ENCODE results near the gene VAPA. TPM values are rescaled to one million over a fixed set of nuclear protein-coding genes. Genes with fewer than 3 reads are reported as not detected.

VAPA gene
- total and polyA plus RNA-seq, 9 of the 15 experiments (the other 6 are each of a cell fraction or from before 2014, with no cell fraction given): 219 to 902 (median 526) TPM

DNA sequence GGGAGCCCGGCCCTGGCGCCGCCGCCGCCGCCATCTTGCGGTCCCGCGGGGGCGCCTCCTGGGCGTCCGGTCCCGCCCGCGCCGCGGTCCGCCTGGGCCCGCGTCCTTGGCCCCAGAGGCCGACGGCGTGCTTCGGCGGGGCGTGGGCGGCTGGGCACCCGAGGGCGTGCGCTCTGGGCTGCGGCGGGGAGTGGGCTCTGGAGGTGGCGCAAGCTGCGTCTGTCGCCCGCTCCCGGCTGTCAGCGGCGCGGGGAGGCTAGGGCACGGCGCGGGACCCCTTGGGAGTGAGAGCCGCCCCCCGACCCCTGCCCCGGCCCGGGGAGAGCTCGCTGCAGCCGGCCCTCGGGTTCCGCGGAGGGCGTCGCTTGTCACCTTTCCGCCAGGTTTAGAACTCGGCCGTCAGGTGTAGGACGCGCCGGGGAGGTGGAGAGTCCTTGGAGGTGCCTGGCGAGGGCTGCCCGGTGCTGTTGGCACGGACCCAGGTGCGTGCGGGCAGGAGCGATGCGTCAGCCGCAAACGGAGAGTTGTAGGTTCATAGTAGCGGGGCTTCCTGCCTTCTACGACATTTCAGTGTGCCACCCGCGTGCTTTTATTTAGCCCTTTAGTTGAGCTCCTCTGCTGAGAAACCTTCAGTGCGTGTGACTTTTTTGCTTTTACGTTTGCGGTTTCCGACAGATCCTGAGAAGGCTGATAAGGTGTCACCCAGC is 921 bp downstream of the VAPA start (continued):
- TF ChIP-seq, protein P1, sequence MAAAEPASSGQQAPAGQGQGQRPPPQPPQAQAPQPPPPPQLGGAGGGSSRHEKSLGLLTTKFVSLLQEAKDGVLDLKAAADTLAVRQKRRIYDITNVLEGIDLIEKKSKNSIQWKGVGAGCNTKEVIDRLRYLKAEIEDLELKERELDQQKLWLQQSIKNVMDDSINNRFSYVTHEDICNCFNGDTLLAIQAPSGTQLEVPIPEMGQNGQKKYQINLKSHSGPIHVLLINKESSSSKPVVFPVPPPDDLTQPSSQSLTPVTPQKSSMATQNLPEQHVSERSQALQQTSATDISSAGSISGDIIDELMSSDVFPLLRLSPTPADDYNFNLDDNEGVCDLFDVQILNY (CRISPR knock-in tag; IDR thresholded peaks at IDR 0.05): no peak
- 0 out of 2 replicates have a peak, but pooled peaks have one; percentile 28 for TF ChIP-seq ZFP1 (CRISPR knock-in tag; IDR thresholded peaks at IDR 0.05)
- TF ChIP-seq, protein P2, sequence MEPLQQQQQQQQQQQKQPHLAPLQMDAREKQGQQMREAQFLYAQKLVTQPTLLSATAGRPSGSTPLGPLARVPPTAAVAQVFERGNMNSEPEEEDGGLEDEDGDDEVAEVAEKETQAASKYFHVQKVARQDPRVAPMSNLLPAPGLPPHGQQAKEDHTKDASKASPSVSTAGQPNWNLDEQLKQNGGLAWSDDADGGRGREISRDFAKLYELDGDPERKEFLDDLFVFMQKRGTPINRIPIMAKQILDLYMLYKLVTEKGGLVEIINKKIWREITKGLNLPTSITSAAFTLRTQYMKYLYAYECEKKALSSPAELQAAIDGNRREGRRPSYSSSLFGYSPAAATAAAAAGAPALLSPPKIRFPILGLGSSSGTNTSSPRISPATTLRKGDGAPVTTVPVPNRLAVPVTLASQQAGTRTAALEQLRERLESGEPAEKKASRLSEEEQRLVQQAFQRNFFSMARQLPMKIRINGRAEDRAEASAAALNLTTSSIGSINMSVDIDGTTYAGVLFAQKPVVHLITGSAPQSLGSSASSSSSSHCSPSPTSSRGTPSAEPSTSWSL (CRISPR knock-in tag; IDR thresholded peaks at IDR 0.05; ENCODE audit: borderline replicate concordance): 0 out of 2 replicates have a peak, but pooled peaks have one; percentile 44
- TF ChIP-seq FOXA1 (IDR thresholded peaks at IDR 0.05; ENCODE audit: borderline replicate concordance): no peak
- no peak for TF ChIP-seq MCM5 (IDR thresholded peaks at IDR 0.05; ENCODE audit: low read depth)
- TF ChIP-seq, protein P3, sequence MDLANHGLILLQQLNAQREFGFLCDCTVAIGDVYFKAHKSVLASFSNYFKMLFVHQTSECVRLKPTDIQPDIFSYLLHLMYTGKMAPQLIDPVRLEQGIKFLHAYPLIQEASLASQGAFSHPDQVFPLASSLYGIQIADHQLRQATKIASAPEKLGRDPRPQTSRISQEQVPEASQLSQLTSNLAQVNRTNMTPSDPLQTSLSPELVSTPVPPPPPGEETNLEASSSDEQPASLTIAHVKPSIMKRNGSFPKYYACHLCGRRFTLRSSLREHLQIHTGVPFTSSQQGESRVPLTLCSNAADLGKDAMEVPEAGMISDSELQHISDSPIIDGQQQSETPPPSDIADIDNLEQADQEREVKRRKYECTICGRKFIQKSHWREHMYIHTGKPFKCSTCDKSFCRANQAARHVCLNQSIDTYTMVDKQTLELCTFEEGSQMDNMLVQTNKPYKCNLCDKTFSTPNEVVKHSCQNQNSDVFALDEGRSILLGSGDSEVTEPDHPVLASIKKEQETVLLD (IDR thresholded peaks at IDR 0.05): peak; percentile 64; the same call in 1 of the 2 replicates
- TF ChIP-seq, protein P4, sequence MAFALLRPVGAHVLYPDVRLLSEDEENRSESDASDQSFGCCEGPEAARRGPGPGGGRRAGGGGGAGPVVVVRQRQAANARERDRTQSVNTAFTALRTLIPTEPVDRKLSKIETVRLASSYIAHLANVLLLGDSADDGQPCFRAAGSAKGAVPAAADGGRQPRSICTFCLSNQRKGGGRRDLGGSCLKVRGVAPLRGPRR (CRISPR knock-in tag; IDR thresholded peaks at IDR 0.05): 0 out of 2 replicates have a peak, but pooled peaks have one; percentile 49
- TF ChIP-seq, protein P5, sequence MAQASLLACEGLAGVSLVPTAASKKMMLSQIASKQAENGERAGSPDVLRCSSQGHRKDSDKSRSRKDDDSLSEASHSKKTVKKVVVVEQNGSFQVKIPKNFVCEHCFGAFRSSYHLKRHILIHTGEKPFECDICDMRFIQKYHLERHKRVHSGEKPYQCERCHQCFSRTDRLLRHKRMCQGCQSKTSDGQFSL (CRISPR knock-in tag; IDR thresholded peaks at IDR 0.05): peak; percentile 4; the same call in 1 of the 2 replicates
- TF ChIP-seq, protein P5 (tag; IDR thresholded peaks at IDR 0.05): no peak
- no peak for TF ChIP-seq ETV6 (IDR thresholded peaks at IDR 0.05; ENCODE audit: borderline replicate concordance in 1 of 2, low read depth in 2 of 2, low read length in 1 of 2)
- TF ChIP-seq ETV6 (CRISPR knock-in tag; IDR thresholded peaks at IDR 0.05; ENCODE audit: borderline replicate concordance): no peak
- 0 out of 2 replicates have a peak, but pooled peaks have one; percentile 87 for TF ChIP-seq NR4A1 (CRISPR knock-in tag; IDR thresholded peaks at IDR 0.05)
- no peak for TF ChIP-seq NR4A1 (tag; IDR thresholded peaks at IDR 0.05)
- no peak for TF ChIP-seq PURB (CRISPR knock-in tag; IDR thresholded peaks at IDR 0.05; ENCODE audit: low read depth)
- TF ChIP-seq FOXK2 (conservative IDR thresholded peaks at IDR 0.05 in 1 of 2, IDR thresholded peaks at IDR 0.05 in 1 of 2; ENCODE audit: low read depth in 2 of 2): peak in 1 of 2 experiments; percentile 59; a peak in 1 of 4 replicates
- peak; percentile 39; the same call in 1 of the 2 replicates for TF ChIP-seq GABPB1 (CRISPR knock-in tag; IDR thresholded peaks at IDR 0.05)
- TF ChIP-seq CBX1 (IDR thresholded peaks at IDR 0.05; ENCODE audit: low read depth): peak; percentile 90
- TF ChIP-seq ZNF232 (CRISPR knock-in tag; IDR thresholded peaks at IDR 0.05): no peak
- TF ChIP-seq, protein P6, sequence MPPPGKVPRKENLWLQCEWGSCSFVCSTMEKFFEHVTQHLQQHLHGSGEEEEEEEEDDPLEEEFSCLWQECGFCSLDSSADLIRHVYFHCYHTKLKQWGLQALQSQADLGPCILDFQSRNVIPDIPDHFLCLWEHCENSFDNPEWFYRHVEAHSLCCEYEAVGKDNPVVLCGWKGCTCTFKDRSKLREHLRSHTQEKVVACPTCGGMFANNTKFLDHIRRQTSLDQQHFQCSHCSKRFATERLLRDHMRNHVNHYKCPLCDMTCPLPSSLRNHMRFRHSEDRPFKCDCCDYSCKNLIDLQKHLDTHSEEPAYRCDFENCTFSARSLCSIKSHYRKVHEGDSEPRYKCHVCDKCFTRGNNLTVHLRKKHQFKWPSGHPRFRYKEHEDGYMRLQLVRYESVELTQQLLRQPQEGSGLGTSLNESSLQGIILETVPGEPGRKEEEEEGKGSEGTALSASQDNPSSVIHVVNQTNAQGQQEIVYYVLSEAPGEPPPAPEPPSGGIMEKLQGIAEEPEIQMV (tag; conservative IDR thresholded peaks at IDR 0.05; ENCODE audit: low read depth): no peak
